ACC112 (cell line): Measurements from ENCODE around the gene PRKD1.

ENCODE experiments used
- H2AFZ ChIP-seq: fragments of 200-600 bp; sonication (generic); one replicate; pipeline ENCODE4 v1.6.0; 2017; ENCODE audit warnings: antibody characterized with exemption, low read length; ENCODE audit not compliant: unreplicated experiment
- H3K27ac ChIP-seq: fragments of 200-600 bp; sonication (generic); 2 replicates; pipeline ENCODE4 v1.5.1; 2014; ENCODE audit warnings: low read depth, mild to moderate bottlenecking, antibody characterized with exemption, low read length, moderate library complexity
- H3K27me3 ChIP-seq: fragments of 200-600 bp; sonication (generic); 2 replicates; pipeline ENCODE4 v1.6.1; 2014; ENCODE audit warnings: mild to moderate bottlenecking, antibody characterized with exemption, low read length, moderate library complexity, mixed read lengths; ENCODE audit not compliant: insufficient read depth
- H3K36me3 ChIP-seq: fragments of 200-600 bp; sonication (generic); 2 replicates; pipeline ENCODE4 v1.6.1; 2016; ENCODE audit warnings: mild to moderate bottlenecking, antibody characterized with exemption, low read length, moderate library complexity, mixed read lengths; ENCODE audit not compliant: insufficient read depth
- H3K4me1 ChIP-seq: fragments of 200-600 bp; sonication (generic); one replicate; pipeline ENCODE4 v1.6.1; 2016; ENCODE audit warnings: low read length, mixed read lengths; ENCODE audit not compliant: insufficient read depth, unreplicated experiment, control insufficient read depth
- H3K4me3 ChIP-seq: fragments of 200-600 bp; sonication (generic); 2 replicates; pipeline ENCODE4 v1.5.1; 2014; ENCODE audit warnings: mild to moderate bottlenecking, low read depth, low read length
- H3K79me2 ChIP-seq: fragments of 200-600 bp; sonication (generic); one replicate; pipeline ENCODE4 v1.6.0; 2016; ENCODE audit warnings: low read length; ENCODE audit not compliant: control insufficient read depth, unreplicated experiment, insufficient read depth

PRKD1 gene

GRCh38 chr14:29900609-29901350 is 26.9 kb downstream of the PRKD1 start:
- H3K4me3 ChIP-seq = no peak overlapping the region
- no peaks in the 10 kb centered on the region for H3K27me3 ChIP-seq
- H2AFZ ChIP-seq = no peak overlapping the region
- no peaks in the 10 kb centered on the region for H3K4me1 ChIP-seq
- peaks cover 5% of the 10 kb centered on the region; the same call in 1 of the 2 replicates for H3K36me3 ChIP-seq
- no peak overlapping the region for H3K27ac ChIP-seq
- H3K79me2 ChIP-seq = peaks cover 37% of the 10 kb centered on the region

GRCh38 chr14:29898470-29898869 is 29.2 kb downstream of the PRKD1 start:
- Histone ChIP-seq H3K27me3 (no peaks in the 10 kb centered on the region), H3K27ac (no peak overlapping the region), H3K4me3 (no peak overlapping the region), H3K79me2 (peaks cover 24% of the 10 kb centered on the region), H3K4me1 (no peaks in the 10 kb centered on the region), H3K36me3 (peaks cover 5% of the 10 kb centered on the region; the same call in 1 of the 2 replicates), H2AFZ (no peak overlapping the region)

GRCh38 chr14:29897181-29897580 is 30.5 kb downstream of the PRKD1 start:
- Histone ChIP-seq H3K79me2 (peaks cover 20% of the 10 kb centered on the region), H3K4me1 (no peaks in the 10 kb centered on the region), H3K27ac (no peak overlapping the region), H3K27me3 (no peaks in the 10 kb centered on the region), H2AFZ (no peak overlapping the region), H3K36me3 (peaks cover 5% of the 10 kb centered on the region; the same call in 1 of the 2 replicates), H3K4me3 (no peak overlapping the region)

GRCh38 chr14:29896354-29896821 is 31.3 kb downstream of the PRKD1 start:
- H3K79me2 ChIP-seq = peaks cover 23% of the 10 kb centered on the region
- H3K27ac ChIP-seq = no peak overlapping the region

GRCh38 chr14:29895591-29896083 is 32.0 kb downstream of the PRKD1 start:
- Histone ChIP-seq H3K79me2 (peaks cover 18% of the 10 kb centered on the region), H3K4me1 (no peaks in the 10 kb centered on the region), H3K4me3 (no peak overlapping the region), H3K27me3 (no peaks in the 10 kb centered on the region), H3K36me3 (no peaks in the 10 kb centered on the region), H3K27ac (no peak overlapping the region), H2AFZ (no peak overlapping the region)

More at GRCh38 chr14:29896354-29896821, 31.3 kb downstream of the PRKD1 start:
- H3K4me1 ChIP-seq = no peaks in the 10 kb centered on the region
- H3K4me3 ChIP-seq = no peak overlapping the region
- H3K27me3 ChIP-seq = no peaks in the 10 kb centered on the region
- H2AFZ ChIP-seq = no peak overlapping the region
- peaks cover 5% of the 10 kb centered on the region; the same call in 1 of the 2 replicates for H3K36me3 ChIP-seq

- no peak overlapping the region for H2AFZ ChIP-seq
- no peaks in the 10 kb centered on the region for H3K27me3 ChIP-seq
- H3K27ac ChIP-seq = no peak overlapping the region
- no peaks in the 10 kb centered on the region for H3K36me3 ChIP-seq
- H3K4me3 ChIP-seq = no peak overlapping the region
- H3K79me2 ChIP-seq = peaks cover 5% of the 10 kb centered on the region
- H3K4me1 ChIP-seq = no peaks in the 10 kb centered on the region
Observed at GRCh38 chr14:29893989-29894388, 33.7 kb downstream of the PRKD1 start.

- H3K4me1 ChIP-seq = no peaks in the 10 kb centered on the region
- peaks cover 5% of the 10 kb centered on the region for H3K79me2 ChIP-seq
- H2AFZ ChIP-seq = no peak overlapping the region
- no peak overlapping the region for H3K4me3 ChIP-seq
- no peaks in the 10 kb centered on the region for H3K27me3 ChIP-seq
- H3K27ac ChIP-seq = no peak overlapping the region
- H3K36me3 ChIP-seq = no peaks in the 10 kb centered on the region
Observed at GRCh38 chr14:29892327-29892726, 35.3 kb downstream of the PRKD1 start.

GRCh38 chr14:29885988-29886387 is 41.7 kb downstream of the PRKD1 start:
- Histone ChIP-seq H3K27ac (no peak overlapping the region), H3K27me3 (no peaks in the 10 kb centered on the region), H3K36me3 (no peaks in the 10 kb centered on the region), H3K4me3 (no peak overlapping the region), H3K4me1 (peaks cover 6% of the 10 kb centered on the region), H2AFZ (no peak overlapping the region), H3K79me2 (peaks cover 10% of the 10 kb centered on the region)

- H3K27me3 ChIP-seq = no peaks in the 10 kb centered on the region
- no peak overlapping the region for H2AFZ ChIP-seq
Observed at GRCh38 chr14:29868000-29868399, 59.6 kb downstream of the PRKD1 start.

GRCh38 chr14:29865299-29865698 is 62.3 kb downstream of the PRKD1 start:
- H3K27me3 ChIP-seq = no peaks in the 10 kb centered on the region
- no peak overlapping the region for H3K27ac ChIP-seq
- no peak overlapping the region for H2AFZ ChIP-seq
- H3K36me3 ChIP-seq = no peaks in the 10 kb centered on the region
- no peaks in the 10 kb centered on the region for H3K4me1 ChIP-seq
- no peak overlapping the region for H3K4me3 ChIP-seq
- no peaks in the 10 kb centered on the region for H3K79me2 ChIP-seq

More at GRCh38 chr14:29868000-29868399, 59.6 kb downstream of the PRKD1 start:
- Histone ChIP-seq H3K4me1 (no peaks in the 10 kb centered on the region), H3K4me3 (no peak overlapping the region), H3K27ac (no peak overlapping the region), H3K79me2 (no peaks in the 10 kb centered on the region), H3K36me3 (no peaks in the 10 kb centered on the region)

- H3K4me1 ChIP-seq = no peaks in the 10 kb centered on the region
- no peaks in the 10 kb centered on the region for H3K36me3 ChIP-seq
- H2AFZ ChIP-seq = no peak overlapping the region
- H3K27me3 ChIP-seq = no peaks in the 10 kb centered on the region
- no peaks in the 10 kb centered on the region for H3K79me2 ChIP-seq
- no peak overlapping the region for H3K4me3 ChIP-seq
- no peak overlapping the region for H3K27ac ChIP-seq
Observed at GRCh38 chr14:29861996-29862395, 65.7 kb downstream of the PRKD1 start.
